HG02970 (cell line): ENCODE results near the gene BTLA.
"Not testable (repeated sequence)": the region's sequence is repeated elsewhere in the genome, so short reads cannot be mapped to it uniquely, and the experiment has no call there.

ENCODE experiments used
- ATAC-seq: cut with Tn5 transposase; IDR thresholded peaks from one replicate; pipeline ENCODE4 v1.9.1; 2021; ENCODE audit warnings: mild to moderate bottlenecking, moderate library complexity, moderate number of reproducible peaks; ENCODE audit not compliant: unreplicated experiment, low FRiP score

The BTLA gene, protein sequence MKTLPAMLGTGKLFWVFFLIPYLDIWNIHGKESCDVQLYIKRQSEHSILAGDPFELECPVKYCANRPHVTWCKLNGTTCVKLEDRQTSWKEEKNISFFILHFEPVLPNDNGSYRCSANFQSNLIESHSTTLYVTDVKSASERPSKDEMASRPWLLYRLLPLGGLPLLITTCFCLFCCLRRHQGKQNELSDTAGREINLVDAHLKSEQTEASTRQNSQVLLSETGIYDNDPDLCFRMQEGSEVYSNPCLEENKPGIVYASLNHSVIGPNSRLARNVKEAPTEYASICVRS

DNA sequence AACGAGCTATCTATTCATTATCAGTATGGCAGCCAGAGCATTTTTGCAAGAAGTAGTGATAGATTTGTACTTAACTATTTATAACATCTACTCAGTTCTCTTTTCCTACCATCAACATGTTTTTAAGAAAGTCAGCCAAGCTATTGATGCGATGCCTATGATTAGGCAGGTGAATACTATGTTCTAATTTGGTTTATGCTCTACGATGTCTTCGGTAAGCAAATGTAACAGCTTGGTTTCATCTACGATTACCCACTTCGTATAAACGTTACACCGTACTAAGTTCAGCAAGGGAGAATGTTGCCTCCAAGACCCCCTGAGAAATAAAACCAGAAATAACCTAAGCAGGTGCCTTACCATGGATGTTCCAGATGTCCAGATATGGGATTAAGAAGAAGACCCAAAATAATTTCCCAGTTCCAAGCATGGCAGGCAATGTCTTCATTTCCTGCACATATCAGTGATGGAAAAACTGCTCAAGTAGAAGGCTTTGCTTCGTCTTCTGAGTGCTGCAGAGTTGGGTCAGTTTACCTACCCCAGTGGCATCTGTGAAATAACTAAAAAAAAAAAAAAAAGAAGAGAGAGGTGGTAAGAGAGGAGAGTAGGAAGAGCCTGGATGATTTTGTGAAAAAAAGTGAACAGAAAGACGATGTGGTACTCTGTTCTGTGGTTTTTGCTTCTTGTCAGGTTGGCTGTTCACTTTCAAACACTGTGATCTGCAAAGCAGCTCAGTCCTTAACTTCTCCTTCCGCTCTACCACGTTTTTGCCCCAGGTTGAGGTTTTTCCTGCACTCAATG lies at the start of gene BTLA:
BTLA (minus strand) TSS at position 559 of the 798 bp plus-strand sequence; CDS start at position 445, 114 bp downstream.
- ATAC-seq, result peak; percentile 65

DNA sequence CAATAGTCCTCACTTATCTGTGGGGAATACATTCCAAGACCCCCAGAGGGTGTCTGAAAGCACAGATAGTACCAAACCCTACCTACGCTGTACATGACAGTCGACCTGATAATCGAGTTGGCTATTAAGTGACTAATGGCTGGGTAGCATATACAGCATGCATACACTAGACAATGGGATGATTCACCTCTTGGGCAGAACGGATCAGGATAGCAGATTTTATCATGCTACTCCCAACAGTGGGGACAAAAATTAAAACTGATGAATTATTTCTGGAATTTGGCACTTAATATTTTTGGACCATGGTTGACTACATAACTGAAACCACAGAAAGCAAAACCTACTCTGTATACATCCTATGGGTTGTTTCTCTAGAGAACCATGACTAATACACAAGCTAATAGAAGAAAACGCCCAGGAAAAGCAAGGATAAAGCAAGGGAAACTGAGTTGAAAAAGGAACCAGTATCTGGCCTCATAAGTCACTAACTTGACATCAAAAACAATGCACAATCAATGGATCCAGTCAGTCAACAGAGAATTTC lies 47.0 kb upstream of the BTLA start:
- no peak for ATAC-seq

DNA sequence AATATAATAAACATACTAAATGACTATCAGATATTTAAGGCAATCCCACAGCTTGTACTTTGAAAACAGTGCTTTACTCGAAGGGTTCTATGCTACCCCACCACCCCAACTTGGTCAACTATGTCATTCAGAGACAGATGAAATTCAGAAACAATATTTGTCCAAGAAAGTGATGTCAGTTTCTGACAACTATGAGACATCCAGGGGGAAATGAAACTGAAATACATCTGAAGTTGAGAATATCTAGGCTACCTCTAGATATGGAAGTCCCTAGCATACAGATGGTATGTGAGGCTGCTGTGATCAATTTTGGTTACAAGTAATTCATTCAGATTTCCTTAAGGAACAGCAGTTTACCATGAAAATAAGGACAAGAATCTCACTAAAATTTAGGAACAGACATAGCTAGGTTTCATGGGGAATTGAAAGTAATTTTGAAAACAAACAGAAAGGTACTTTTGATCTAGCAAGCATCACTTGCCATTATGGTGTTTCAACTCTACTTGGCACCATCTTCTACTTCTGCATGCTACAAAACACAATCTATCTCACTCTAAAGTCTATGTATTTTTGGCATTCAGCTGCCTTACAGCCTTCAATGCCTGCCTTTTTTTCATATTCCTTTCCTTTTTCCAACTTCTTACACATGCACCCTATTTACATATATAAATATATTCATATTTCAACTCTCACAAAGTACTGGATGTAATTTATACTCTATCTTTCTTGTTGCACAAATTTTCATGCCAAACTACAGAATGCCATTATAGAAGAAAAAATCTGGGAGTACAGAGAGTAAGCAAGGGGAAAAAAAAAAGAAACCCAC lies 40.8 kb upstream of the BTLA start:
- no peak for ATAC-seq

DNA sequence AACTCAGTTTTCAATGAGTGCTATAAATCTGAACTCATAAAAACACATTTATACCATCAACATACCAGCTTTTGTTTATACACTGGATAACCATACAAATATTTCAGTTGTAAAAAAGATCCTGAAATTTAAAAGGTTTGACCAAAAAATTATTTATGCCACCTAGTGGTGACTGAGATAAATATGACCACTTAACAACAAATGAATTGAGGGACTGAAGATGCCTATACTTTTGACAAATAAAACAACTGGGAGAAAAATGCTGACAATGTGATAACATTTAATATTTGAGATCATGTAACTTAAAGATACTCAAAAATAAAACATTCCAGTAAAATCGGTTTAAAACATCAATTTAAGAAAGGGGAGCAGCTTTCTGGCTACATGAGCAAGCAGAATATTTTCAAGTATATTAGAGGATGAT lies 32.1 kb upstream of the BTLA start:
- ATAC-seq, result no peak

DNA sequence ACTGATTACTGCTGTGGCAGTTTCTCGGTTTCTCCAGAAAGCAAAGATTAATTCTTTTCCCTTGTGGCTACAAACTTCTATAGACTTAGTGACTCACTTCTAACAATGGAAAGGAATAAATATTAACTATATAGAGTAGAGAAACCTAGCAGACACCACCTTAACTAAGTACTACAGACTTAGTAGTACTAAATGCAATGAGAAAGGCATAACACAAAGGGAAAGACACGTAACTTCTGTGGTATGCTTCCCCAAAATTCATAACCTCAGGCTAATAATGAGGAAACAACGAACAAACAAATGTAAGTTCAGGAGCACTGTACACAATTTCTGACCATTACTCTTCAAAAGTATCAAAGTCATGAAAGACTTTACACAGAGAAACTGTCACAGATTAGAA lies 31.3 kb upstream of the BTLA start:
- no peak for ATAC-seq

DNA sequence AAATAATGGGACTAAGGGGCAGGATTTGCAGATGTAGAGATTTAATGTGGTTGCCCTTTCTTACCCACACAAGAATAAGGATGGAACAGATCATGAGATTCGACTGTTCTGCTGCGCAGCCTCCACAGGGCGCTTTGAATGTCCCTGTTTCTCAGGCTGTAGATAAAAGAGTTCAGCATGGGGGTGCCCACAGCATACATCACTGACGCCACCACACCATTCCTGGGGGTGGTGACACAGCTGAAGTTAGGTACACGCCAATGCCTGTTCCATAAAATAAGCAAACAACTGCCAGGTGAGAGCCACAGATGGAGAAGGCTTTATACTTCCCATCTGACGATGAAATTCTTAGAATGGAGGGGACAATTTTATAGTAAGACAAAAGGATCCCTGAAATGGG lies 24.9 kb upstream of the BTLA start:
- not testable (repeated sequence) for ATAC-seq

DNA sequence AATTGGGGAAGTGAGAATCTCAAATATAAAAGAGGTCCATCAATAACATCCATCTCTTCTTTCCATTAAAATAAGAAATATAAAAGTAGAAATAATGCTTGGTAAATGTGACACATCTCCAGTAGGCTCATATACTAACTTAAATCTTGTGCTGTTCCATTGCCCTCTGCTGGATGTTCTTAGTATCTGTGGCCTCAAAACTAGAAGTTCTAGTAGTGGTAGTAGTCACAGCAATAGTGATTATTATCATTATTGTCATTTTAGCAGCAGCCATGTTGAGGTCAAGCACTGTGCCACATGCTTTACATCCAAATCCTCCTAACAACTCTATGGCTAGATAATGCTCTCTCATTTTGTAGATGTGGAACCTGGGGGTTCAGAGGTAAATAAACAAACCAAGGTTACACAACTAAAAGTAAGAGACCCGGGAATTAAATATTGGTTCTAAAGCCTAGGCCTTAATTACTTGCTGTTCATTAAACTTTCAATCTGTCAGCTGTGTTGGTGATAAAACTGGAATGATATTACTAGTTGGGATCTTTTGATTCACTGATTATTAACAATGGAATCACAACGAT lies 20.2 kb upstream of the BTLA start:
- ATAC-seq, result no peak

DNA sequence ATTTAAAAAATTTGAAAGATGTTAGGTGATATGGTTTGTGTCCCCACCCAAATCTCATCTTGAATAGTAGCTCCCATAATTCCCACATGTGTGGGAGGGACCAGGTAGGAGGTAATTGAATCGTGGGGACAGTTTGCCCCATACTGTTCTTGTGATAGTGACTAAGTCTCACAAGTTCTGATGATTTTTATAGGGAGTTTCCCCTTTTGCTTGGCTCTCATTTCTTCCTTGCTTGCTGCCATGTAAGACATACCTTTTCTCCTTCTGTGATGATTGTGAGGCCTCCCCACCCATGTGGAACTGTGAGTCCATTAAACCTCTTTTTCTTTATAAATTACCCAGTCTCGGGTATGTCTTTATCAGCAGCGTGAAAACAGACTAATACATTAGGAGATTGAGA lies 19.7 kb upstream of the BTLA start:
- not testable (repeated sequence) for ATAC-seq

DNA sequence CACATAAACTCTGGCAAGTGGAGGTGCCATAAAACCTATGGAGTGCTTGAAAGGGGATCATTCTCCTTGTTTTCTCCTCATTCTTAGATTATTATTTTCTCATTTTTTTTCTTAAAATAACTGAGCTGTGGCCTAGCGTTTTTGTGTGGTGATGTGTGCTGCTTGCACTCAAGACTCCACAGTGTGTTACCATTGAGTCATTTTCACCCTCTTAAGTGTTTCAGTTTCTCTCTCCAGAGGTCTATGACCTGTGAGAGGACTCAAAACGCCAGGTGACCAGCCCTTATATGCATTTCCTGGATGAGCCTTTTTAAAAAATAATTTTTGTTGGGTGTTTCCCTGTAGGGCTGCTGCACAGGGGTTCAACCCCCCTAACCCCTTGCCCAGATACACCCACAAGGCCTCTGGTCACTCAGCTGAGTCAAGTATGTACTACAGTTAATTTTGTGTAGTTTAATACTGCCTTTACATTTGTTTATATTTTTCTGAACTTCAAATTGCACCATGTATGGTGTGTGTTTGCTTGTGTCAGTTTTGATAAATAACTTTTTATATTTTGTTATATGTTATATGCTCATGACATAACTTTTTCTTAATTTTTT lies 15.4 kb upstream of the BTLA start:
- peak; percentile 98 for ATAC-seq

DNA sequence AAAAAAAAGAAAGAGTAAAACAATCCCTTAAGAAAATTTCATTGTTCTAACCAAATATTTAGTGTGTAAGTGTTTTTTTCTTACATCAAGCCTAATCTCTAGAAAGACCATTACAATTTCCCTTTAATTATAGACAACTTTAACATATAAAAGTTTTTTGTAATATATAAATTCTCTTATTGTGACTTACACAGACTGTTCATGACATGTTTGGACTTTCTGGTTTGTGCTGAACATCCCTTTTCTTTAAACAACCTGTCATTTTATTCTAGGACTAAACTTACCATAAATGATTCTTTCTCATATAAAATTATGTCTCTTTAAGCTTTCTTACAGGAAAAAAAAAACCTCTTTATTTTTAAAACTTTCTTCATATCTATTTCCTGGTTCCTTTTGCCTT lies 13.0 kb upstream of the BTLA start:
- ATAC-seq, result no peak

DNA sequence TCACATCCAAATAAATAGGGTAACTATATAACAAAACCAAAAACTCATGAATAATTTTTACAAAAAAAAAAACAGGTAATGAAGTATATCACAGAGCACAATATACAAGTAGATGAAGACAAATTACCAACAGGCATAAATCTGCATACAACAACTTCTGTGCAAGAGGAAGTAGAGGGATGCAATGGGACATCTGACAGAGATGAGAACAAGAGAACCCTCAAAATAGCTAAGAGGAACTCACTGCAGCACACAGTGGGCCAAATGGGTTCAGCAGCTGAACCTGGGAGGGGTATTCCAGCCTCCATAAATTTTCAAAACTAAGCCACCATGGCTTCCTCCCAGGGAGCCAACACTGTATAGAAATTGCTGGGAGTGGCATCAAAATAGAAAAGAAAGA lies 9.6 kb upstream of the BTLA start:
- no peak for ATAC-seq

DNA sequence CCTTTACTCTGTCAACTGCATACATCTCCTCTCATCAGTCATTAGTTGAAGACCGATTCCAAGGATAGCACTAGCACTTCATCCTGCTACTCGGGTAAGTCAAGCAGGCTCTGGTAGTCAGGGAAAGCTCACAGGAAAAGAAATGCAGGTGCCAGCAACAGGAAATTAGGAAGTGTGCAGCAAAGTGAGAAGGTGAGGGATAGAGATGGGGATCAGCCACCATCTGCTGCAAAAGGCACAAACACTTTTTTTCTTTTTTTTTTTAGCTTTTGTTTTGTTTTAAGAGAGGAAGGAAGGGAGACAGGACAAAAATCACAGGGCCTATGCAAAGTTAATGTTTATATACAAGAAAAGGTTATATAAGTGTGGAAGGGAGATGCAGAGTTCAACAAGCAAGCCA lies 9.0 kb upstream of the BTLA start:
- no peak for ATAC-seq

DNA sequence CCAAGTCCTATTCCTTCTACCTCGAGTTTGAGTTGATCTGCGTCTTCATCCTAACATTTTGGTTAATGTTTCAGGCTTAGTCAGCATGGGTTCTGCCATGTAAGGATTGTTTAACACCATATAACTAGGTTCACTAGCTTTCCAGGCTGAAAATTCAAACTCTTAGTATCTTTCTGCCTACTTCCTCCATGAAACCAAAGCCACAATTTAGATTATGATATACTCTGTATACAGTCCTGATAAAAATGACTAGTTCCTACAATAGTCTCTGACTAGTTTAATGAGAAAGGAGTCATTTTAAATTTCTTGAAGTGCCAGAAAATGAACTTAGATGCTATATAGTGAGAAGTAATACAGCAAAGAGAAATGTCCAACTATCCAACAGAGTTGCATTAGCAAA lies 6.6 kb upstream of the BTLA start:
- ATAC-seq, result no peak

DNA sequence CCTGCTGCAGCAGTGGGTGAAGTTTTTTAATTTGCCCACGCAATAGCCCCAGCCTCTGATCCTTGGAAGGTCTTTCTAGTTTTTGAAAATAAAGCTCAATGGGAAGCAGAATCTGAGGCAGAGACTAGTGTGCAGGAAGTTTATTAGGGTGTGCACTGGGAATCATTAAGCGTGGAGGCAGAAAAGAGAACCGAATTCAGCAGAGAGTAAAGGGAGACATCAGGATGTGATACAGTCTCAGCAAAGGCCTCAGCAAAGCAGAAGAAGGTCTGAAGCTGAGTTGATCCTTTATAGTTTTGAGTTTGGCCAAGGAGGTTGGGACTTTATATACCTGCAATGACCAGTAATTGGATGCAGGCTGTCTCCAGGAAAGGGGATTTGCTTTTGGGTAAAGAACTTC lies 4.9 kb upstream of the BTLA start:
- ATAC-seq, result no peak

DNA sequence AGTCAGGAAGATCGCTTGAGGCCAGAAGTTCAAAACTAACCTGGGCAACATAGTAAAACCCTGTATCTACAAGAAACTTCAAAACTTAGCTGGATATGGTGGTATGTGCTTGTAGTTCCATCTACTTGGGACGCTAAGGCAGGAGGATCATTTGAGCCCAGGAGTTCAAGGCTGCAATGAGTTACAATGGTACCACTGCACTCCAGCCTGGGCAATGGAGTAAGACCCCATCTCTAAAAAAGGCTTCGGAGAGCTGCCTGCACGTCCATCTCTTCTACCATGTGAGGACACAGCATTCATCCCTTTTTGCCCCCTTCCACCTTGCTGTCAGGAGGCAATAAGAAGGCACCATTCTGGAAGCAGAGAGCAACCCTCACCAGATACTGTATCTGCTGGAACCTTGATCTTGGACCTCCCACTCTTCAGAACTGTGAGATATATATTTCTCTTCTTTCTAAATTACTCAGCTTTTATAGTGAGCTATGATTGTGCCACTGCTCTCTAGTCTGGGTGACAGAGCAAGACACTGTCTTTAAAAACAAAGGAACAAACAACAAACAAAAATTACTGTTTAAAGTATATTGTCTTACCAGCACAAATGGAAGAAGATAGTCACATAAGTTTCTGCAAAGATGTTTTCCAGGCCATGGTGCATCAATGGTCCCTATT lies 4.2 kb upstream of the BTLA start:
- ATAC-seq, result no peak

DNA sequence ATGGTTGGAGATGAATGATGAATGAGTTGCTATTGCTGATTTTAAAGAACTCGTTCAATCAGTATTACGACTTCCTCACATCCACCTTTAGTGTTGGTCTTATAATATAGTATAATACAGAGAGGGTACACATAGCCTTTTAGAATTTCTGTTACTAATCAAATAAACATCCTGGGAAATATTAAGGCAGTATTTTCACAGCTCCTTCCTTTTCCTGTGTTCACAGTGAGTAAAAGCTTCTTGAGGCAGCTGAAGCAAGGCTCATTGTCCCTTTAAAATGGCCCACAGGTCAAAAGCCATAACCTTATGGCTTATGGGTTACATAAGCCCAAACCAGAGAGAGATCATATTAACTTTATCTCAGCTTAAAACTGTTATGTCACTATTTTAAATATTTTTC lies 1.3 kb upstream of the BTLA start:
- no peak for ATAC-seq

DNA sequence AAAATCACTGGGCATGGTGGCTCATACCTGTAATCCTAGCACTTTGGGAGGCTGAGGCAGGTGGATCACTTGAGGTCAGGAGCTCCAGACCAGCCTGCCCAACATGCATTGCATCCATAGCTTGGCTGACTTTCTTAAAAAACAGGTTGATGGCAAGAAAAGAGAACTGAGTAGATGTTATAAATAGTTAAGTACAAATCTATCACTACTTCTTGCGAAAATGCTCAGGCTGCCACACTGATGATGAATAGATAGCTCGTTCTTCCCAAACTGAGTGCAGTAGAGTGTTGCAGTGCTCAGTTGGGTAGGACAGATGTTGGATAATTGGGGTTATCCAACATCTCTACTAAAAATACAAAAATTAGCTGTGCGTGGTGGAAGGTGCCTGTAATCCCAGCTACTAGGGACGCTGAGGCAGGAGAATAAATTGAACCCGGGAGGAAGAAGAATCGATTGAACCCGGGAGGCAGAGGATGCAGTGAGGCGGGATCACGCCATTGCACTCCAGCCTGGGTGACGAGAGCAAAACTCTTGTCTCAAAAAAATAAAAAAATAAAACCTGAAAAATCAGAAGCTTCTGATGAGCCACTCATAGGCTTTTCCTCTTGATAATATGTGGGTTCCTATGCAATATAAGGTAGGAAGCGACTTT lies 1.2 kb downstream of the BTLA start:
- ATAC-seq, result no peak

DNA sequence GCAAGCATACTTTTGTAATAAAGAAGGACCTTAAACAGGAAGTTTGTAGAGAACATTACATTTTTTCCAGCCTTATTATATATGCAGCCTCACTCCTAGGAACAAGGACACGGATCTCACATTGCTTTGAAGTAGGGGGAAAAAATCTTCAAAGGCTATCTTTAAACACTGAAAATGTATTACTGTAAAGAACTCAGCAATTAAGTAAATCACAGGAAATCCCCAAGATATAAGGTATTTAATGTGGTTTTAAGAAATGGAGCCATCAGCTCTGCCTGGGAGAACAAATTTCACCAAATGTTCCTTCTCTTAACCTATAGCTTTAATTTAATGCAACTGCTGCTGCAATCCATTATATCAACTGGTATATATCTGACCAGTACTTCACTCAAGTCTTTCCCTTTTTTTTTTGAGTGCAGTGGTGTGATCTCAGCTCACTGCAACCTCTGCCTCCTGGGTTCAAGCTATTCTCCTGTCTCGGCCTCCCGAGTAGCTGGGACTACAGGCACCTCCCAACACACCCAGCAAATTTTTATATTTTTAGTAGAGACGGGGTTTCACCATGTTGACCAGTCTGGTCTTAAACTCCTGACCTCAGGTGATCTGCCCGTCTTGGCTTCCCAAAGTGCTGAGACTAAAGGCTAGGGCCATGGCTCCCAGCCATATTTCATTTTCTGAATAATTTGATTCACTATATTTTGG lies 2.8 kb downstream of the BTLA start:
- ATAC-seq, result no peak

DNA sequence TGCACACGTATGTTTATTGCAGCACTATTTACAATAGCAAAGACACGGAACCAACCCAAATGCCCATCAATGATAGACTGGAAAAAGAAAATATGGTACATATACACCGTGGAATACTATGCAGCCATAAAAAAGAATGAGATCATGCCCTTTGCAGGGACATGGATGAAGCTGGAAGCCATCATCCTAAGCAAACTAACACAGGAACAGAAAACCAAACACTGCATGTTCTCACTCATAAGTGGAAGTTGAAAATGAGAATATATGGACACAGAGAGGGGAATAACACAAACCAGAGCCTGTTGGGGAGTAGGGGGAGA lies 4.9 kb downstream of the BTLA start:
- not testable (repeated sequence) for ATAC-seq
